GM12801 (cell line): Measurements from ENCODE around the gene ULK4.

ENCODE experiments used
- CTCF ChIP-seq: IDR thresholded peaks from one replicate; pipeline ENCODE4 v1.5.1; 2011; ENCODE audit warnings: control low read depth; ENCODE audit not compliant: insufficient read length; ENCODE audit errors: extremely low read depth

ULK4 gene

GRCh38 chr3:41683666-41684350, 278.1 kb downstream of the ULK4 start:
- TF ChIP-seq CTCF = no peak

GRCh38 chr3:41682996-41683395, 278.9 kb downstream of the ULK4 start:
- TF ChIP-seq CTCF = no peak

GRCh38 chr3:41682382-41682781, 279.5 kb downstream of the ULK4 start:
- TF ChIP-seq CTCF = no peak

GRCh38 chr3:41681479-41681878, 280.4 kb downstream of the ULK4 start:
- no peak for TF ChIP-seq CTCF

- no peak for TF ChIP-seq CTCF
Measured at GRCh38 chr3:41679374-41679773, 282.5 kb downstream of the ULK4 start.

- TF ChIP-seq CTCF = no peak
Measured at GRCh38 chr3:41674449-41674848, 287.5 kb downstream of the ULK4 start.

- no peak for TF ChIP-seq CTCF
Measured at GRCh38 chr3:41673650-41674049, 288.3 kb downstream of the ULK4 start.
